Suprapubic skin (tissue), 4 donors: ENCODE measurements around the gene VEPH1. TPM values are rescaled to one million over a fixed set of nuclear protein-coding genes. Genes with fewer than 3 reads are reported as not detected.

Experiments
- DNase-seq, 2 donors: peaks; one replicate each; pipeline ENCODE4 v3.0.0-alpha.2; 2019; ENCODE audit warnings: low spot score in 2 of 2
- H3K27ac ChIP-seq: fragments of 200-600 bp; sonication (generic); one replicate; pipeline ENCODE4 v1.5.1; 2019
- H3K27me3 ChIP-seq: fragments of 200-600 bp; sonication (generic); one replicate; pipeline ENCODE4 v1.5.1; 2019
- H3K36me3 ChIP-seq: fragments of 200-600 bp; sonication (generic); one replicate; pipeline ENCODE4 v1.5.1; 2019
- H3K4me1 ChIP-seq: fragments of 200-600 bp; sonication (generic); one replicate; pipeline ENCODE4 v1.5.1; 2019
- H3K4me3 ChIP-seq: fragments of 200-600 bp; sonication (generic); one replicate; pipeline ENCODE4 v1.5.1; 2019; ENCODE audit warnings: mild to moderate bottlenecking
- H3K9me3 ChIP-seq: fragments of 200-600 bp; sonication (generic); one replicate; pipeline ENCODE4 v1.5.1; 2019
- EP300 ChIP-seq: sonication (generic); formaldehyde crosslinking; IDR thresholded peaks from one replicate; pipeline ENCODE4 v1.6.1; 2017; ENCODE audit warnings: antibody characterized with exemption
- POLR2A ChIP-seq, 2 donors: fragments of 450-650 bp; IDR thresholded peaks; one replicate each; pipeline ENCODE4 v1.6.1; 2017; ENCODE audit warnings: antibody characterized with exemption in 2 of 2, mild to moderate bottlenecking in 2 of 2, moderate library complexity in 2 of 2
- POLR2AphosphoS5 ChIP-seq, 3 donors: sonication (generic); formaldehyde crosslinking; IDR thresholded peaks; one replicate each; pipeline ENCODE4 v1.6.1; 2017; ENCODE audit warnings: antibody characterized with exemption in 3 of 3
- WGBS: methylation state at CpG from one replicate; pipeline ENCODE4 v1.1.5; 2018; 5-methylcytosine and 5-hydroxymethylcytosine counted together
- total RNA-seq, 4 donors: library from RNA; depleted of rRNA; stranded (reverse); fragments of >200 nt; gene quantifications; one replicate each; pipeline ENCODE4 v1.1.0, GENCODE V29; 2016
- TF ChIP-seq, protein P1 (sequence below), 2 donors: fragments of 200-600 bp in 1 of 2; fragments of 450-650 bp in 1 of 2; sonication (generic) in 1 of 2; IDR thresholded peaks; one replicate each; pipeline ENCODE4 v1.5.1; 2016 to 2019; ENCODE audit warnings: antibody characterized with exemption in 2 of 2, mild to moderate bottlenecking in 1 of 2, moderate library complexity in 1 of 2

The VEPH1 gene
- total RNA-seq, 4 donors from 2014 or later = 2.9 to 9.3 (median 5.7) TPM

DNA sequence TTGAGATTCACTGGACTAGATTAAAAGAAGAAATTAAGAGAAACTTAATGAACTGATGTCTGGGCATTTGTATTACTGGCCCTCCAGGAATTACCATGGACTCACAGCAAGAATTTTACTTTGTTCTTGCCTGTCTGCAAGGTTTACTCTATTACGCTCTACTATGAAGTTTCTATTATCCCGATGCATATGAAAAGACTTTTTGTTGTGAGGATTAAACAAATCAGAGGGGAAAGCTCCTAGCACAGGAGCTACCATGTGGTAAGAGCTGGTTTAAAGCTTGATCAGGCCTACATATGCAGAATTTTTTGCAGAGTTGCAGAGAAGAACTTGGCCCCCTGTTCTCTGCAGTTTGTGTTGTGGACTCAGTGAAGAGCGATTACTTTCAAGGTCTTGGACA is 128.3 kb downstream of the VEPH1 start:
- H3K4me3 ChIP-seq = no peak overlapping the region
- H3K4me1 ChIP-seq = peaks cover 6% of the 10 kb centered on the region
- H3K27me3 ChIP-seq = no peaks in the 10 kb centered on the region
- no peak for TF ChIP-seq POLR2A (IDR thresholded peaks at IDR 0.05)
- TF ChIP-seq, protein P1, sequence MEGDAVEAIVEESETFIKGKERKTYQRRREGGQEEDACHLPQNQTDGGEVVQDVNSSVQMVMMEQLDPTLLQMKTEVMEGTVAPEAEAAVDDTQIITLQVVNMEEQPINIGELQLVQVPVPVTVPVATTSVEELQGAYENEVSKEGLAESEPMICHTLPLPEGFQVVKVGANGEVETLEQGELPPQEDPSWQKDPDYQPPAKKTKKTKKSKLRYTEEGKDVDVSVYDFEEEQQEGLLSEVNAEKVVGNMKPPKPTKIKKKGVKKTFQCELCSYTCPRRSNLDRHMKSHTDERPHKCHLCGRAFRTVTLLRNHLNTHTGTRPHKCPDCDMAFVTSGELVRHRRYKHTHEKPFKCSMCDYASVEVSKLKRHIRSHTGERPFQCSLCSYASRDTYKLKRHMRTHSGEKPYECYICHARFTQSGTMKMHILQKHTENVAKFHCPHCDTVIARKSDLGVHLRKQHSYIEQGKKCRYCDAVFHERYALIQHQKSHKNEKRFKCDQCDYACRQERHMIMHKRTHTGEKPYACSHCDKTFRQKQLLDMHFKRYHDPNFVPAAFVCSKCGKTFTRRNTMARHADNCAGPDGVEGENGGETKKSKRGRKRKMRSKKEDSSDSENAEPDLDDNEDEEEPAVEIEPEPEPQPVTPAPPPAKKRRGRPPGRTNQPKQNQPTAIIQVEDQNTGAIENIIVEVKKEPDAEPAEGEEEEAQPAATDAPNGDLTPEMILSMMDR (IDR thresholded peaks at IDR 0.05) = no peak
- DNase-seq = no peak
- no peaks in the 10 kb centered on the region for H3K36me3 ChIP-seq
- no peaks in the 10 kb centered on the region for H3K9me3 ChIP-seq
- WGBS = 97% methylated on average over 3 of the region's 3 CpGs
- H3K27ac ChIP-seq = no peak overlapping the region

DNA sequence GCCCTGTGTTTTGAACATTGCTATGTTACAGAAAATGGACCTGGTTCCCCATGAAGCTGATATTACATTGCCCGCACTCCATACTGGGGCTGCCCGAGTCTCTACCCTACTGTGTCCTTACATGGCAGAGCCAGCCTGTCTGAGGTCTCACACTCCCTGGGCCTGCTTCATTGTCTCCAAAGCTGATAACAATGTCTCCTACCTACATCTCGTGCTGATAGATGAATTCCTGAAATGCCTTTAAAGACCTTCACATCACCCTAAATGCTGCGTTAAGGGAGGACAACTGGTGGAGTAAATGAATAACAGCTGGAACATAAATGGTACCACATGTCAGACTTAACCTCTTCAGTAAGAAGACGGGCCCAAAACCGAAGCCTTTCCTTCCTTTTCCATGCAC is 129.4 kb downstream of the VEPH1 start:
- Histone ChIP-seq H3K9me3 (no peaks in the 10 kb centered on the region), H3K27ac (no peak overlapping the region), H3K36me3 (no peaks in the 10 kb centered on the region), H3K4me3 (no peak overlapping the region), H3K27me3 (no peaks in the 10 kb centered on the region), H3K4me1 (peaks cover 8% of the 10 kb centered on the region)
- DNase-seq = no peak
- 72% methylated on average over 6 of the region's 6 CpGs for WGBS
- TF ChIP-seq EP300 (no peak), POLR2A (IDR thresholded peaks at IDR 0.05) (no peak), POLR2AphosphoS5 (IDR thresholded peaks at IDR 0.05) (no peak)
- TF ChIP-seq, protein P1 (IDR thresholded peaks at IDR 0.05) = no peak

DNA sequence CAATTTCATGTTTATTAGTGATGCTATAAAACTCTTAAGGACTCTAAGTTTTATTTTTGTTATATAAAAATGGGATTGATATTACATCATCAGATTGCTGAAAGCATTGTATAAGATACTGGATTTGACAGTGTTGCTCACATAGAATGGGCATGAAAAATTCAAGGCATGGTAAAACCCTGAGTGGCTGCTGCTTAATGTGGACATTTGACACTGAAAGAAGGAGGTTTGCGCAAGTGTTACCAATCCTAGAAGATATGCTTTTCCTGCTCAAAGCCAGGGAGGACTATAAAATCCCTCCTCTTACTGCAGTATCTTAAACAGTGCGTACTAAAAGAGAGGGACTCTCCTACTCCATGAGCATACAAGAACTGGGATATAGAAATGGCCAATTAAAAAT is 132.3 kb downstream of the VEPH1 start:
- Histone ChIP-seq H3K36me3 (no peaks in the 10 kb centered on the region), H3K4me1 (peaks cover 8% of the 10 kb centered on the region), H3K27me3 (no peaks in the 10 kb centered on the region), H3K4me3 (no peak overlapping the region), H3K9me3 (no peaks in the 10 kb centered on the region), H3K27ac (no peak overlapping the region)
- DNase-seq = no peak
- WGBS = 53% methylated on average over 2 of the region's 2 CpGs
- TF ChIP-seq, protein P1 (IDR thresholded peaks at IDR 0.05) = no peak
- TF ChIP-seq POLR2AphosphoS5 (IDR thresholded peaks at IDR 0.05) = no peak

DNA sequence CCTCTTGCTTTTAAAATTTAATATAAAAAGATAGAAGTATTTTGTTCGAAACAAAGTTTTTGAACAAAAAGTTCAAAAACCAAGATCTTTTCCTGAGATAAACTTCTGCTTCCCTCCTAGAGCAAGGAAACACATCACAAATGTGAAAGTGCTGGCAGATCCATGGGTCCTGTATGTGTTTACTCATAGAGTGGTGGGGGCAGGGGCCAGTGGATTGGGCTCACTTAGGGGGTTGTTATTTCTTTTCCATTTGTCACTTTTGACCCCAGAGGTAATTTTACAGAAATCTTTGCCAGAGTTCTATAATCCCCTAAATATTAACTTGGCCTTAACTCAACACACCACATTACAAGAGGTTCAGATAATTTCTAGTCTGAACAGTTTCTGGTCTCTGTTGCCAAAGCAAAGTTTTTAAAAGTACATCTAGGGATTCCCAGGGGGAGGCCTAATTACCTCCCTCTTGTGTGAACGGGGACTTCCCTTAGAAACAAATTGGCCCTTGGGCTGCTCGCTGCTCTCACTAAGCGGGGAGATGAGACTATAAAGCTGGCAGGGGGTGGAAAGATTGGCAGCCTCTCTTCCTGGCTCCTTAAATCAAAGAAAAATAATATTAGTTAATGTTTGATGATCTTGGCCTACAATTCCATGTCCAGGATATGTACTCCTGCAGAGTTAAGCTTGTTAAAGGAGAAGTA is 133.3 kb downstream of the VEPH1 start:
- no peaks in the 10 kb centered on the region for H3K27me3 ChIP-seq
- no peak overlapping the region for H3K4me3 ChIP-seq
- no peaks in the 10 kb centered on the region for H3K36me3 ChIP-seq
- peaks cover 8% of the 10 kb centered on the region for H3K4me1 ChIP-seq
- no peak for DNase-seq
- no peaks in the 10 kb centered on the region for H3K9me3 ChIP-seq
- WGBS = 44% methylated on average over 4 of the region's 4 CpGs
- no peak for TF ChIP-seq POLR2AphosphoS5 (IDR thresholded peaks at IDR 0.05)
- TF ChIP-seq EP300 = no peak
- TF ChIP-seq, protein P1 (IDR thresholded peaks at IDR 0.05) = no peak
- TF ChIP-seq POLR2A (IDR thresholded peaks at IDR 0.05) = no peak
- H3K27ac ChIP-seq = no peak overlapping the region

DNA sequence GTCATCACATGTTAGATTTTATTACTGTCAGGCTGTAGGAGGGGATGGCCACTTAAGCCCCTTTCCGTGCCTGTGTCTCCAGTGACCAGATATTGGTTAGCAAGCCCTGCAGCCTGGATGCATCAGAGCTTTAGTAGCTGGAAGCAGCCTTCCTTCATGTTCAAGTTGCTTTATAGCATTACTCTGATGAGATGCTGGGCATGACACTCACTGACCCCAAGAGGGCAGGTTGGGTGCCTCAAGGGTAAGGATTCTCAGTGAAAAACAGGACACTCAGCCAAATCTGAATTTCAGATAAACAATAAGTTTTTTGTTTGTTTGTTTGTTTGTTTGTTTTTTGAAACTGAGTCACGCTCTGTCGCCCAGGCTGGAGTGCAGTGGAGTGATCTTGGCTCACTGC is 135.0 kb downstream of the VEPH1 start:
- no peak for TF ChIP-seq EP300
- no peak for TF ChIP-seq POLR2AphosphoS5 (IDR thresholded peaks at IDR 0.05)
- no peak for TF ChIP-seq POLR2A (IDR thresholded peaks at IDR 0.05)
- TF ChIP-seq, protein P1 (IDR thresholded peaks at IDR 0.05) = no peak
- WGBS = 97% methylated on average over 3 of the region's 3 CpGs

More for the DNA sequence above, 135.0 kb downstream of the VEPH1 start:
- no peaks in the 10 kb centered on the region for H3K27me3 ChIP-seq
- H3K9me3 ChIP-seq = no peaks in the 10 kb centered on the region
- no peak overlapping the region for H3K4me3 ChIP-seq
- no peak for DNase-seq
- peaks cover 8% of the 10 kb centered on the region for H3K4me1 ChIP-seq
- H3K27ac ChIP-seq = no peak overlapping the region
- H3K36me3 ChIP-seq = no peaks in the 10 kb centered on the region
